C4-2B (cell line): ENCODE measurements around the gene AVL9.

Experiments used
- ZFX ChIP-seq: fragments of 450-650 bp; IDR thresholded peaks from 2 replicates; pipeline ENCODE4 v1.6.1; 2017
- TF ChIP-seq, protein P1 (sequence below): fragments of 450-650 bp; conservative IDR thresholded peaks from 2 replicates; pipeline ENCODE4 v1.5.1; 2017; ENCODE audit warnings: mild to moderate bottlenecking

DNA sequence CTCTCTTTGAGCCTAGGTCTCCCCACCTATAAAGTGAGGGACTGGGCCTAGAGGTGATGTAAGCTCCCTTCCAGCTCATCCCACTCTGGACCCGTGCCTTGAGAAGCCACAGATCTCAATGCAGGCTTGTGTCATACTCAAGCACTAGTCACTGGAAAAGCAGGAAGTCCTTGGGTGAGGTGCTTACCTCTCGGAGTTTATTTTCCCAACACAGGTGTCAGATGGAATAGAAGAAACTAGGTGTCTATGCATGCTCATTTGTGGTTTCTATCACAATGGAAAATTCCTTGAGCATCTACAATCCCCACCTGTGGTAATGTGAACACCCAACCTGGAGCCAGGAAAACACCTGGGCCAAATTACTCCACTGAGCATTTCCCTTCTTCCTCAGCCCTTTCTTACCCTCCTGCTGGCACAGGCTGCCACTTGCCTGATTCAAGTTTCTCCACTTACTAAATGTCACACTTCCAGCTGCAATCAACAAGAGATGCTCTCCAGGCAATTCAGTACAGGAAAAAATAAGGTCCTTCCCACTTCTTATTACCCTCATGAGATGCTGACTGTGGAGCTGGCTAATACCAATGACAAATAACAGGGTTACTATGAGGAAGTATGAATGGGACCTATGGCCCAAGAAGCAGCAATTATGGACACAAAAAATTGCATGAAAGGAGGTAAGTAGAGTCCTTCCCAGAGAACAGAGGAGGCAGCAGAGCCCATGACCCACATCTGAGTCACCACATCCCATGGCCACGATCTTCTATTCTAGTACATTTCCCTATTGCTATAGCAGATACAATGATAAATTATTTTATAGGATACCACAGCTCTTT, 18.3 kb upstream of the AVL9 start:
- TF ChIP-seq, protein P1, sequence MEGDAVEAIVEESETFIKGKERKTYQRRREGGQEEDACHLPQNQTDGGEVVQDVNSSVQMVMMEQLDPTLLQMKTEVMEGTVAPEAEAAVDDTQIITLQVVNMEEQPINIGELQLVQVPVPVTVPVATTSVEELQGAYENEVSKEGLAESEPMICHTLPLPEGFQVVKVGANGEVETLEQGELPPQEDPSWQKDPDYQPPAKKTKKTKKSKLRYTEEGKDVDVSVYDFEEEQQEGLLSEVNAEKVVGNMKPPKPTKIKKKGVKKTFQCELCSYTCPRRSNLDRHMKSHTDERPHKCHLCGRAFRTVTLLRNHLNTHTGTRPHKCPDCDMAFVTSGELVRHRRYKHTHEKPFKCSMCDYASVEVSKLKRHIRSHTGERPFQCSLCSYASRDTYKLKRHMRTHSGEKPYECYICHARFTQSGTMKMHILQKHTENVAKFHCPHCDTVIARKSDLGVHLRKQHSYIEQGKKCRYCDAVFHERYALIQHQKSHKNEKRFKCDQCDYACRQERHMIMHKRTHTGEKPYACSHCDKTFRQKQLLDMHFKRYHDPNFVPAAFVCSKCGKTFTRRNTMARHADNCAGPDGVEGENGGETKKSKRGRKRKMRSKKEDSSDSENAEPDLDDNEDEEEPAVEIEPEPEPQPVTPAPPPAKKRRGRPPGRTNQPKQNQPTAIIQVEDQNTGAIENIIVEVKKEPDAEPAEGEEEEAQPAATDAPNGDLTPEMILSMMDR, result no peak
- no peak for TF ChIP-seq ZFX
